ENCODE measurements around the gene RPS13.

DNA sequence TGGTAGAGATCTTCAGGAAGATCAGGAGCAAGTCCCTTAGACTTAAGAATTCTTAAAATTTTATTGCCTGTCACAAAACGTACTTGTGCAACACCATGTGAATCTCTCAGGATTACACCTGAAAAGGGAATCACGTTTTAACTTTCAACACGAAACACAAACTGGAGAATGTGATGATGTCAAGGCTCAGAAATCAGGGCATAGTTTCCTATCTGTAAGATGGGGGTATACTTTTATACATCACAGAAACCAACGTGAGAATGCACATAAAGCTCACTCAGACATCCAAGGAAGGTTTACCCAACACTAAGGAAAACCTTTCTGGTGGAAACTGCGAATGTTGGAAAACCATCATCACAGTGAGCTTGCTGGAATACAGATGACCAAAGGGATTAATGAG, 2.0 kb downstream of the RPS13 start:
- TF ChIP-seq, protein P1, sequence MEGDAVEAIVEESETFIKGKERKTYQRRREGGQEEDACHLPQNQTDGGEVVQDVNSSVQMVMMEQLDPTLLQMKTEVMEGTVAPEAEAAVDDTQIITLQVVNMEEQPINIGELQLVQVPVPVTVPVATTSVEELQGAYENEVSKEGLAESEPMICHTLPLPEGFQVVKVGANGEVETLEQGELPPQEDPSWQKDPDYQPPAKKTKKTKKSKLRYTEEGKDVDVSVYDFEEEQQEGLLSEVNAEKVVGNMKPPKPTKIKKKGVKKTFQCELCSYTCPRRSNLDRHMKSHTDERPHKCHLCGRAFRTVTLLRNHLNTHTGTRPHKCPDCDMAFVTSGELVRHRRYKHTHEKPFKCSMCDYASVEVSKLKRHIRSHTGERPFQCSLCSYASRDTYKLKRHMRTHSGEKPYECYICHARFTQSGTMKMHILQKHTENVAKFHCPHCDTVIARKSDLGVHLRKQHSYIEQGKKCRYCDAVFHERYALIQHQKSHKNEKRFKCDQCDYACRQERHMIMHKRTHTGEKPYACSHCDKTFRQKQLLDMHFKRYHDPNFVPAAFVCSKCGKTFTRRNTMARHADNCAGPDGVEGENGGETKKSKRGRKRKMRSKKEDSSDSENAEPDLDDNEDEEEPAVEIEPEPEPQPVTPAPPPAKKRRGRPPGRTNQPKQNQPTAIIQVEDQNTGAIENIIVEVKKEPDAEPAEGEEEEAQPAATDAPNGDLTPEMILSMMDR (IDR thresholded peaks at IDR 0.05), result no peak
- TF ChIP-seq POLR2A (IDR thresholded peaks at IDR 0.05), result no peak
- no peak for TF ChIP-seq POLR2AphosphoS5 (IDR thresholded peaks at IDR 0.05)

Data from prostate gland (tissue), 2 donors.